Smooth muscle cell (in vitro differentiated cells): ENCODE results near the gene ALG14. TPM values are rescaled to one million over a fixed set of nuclear protein-coding genes. Genes with fewer than 3 reads are reported as not detected.

Source experiments
- DNase-seq: peaks from one replicate; lab custom pipeline; 2025; ENCODE audit not compliant: unreplicated experiment; lab: John Stamatoyannopoulos, UW
- H2AFZ ChIP-seq: fragments of 200-600 bp; sonication (generic); 2 replicates; pipeline ENCODE4 v1.6.0; 2016; ENCODE audit warnings: antibody characterized with exemption, low read depth, mild to moderate bottlenecking
- H3F3A ChIP-seq: fragments of 200-600 bp; sonication (generic); 2 replicates; pipeline ENCODE4 v1.6.0; 2017; ENCODE audit warnings: antibody characterized with exemption, low read depth
- H3K27ac ChIP-seq: fragments of 200-600 bp; sonication (generic); 2 replicates; pipeline ENCODE4 v1.5.1; 2016; ENCODE audit warnings: low read depth, mild to moderate bottlenecking
- H3K27me3 ChIP-seq: fragments of 200-600 bp; sonication (generic); 2 replicates; pipeline ENCODE4 v1.6.1; 2016; ENCODE audit warnings: low read depth, mild to moderate bottlenecking
- H3K36me3 ChIP-seq: fragments of 200-600 bp; sonication (generic); 2 replicates; pipeline ENCODE4 v1.5.1; 2016; ENCODE audit warnings: low read depth
- H3K4me1 ChIP-seq: fragments of 200-600 bp; sonication (generic); 2 replicates; pipeline ENCODE4 v1.5.1; 2016; ENCODE audit warnings: low read depth
- H3K4me2 ChIP-seq: fragments of 200-600 bp; sonication (generic); 2 replicates; pipeline ENCODE4 v1.6.0; 2016; ENCODE audit warnings: mild to moderate bottlenecking
- H3K4me3 ChIP-seq: fragments of 200-600 bp; sonication (generic); 2 replicates; pipeline ENCODE4 v1.5.1; 2016; ENCODE audit warnings: mild to moderate bottlenecking
- H3K79me2 ChIP-seq: fragments of 200-600 bp; sonication (generic); 2 replicates; pipeline ENCODE4 v1.6.0; 2016; ENCODE audit warnings: low read depth, mild to moderate bottlenecking
- H3K9ac ChIP-seq: fragments of 200-600 bp; sonication (generic); 2 replicates; pipeline ENCODE4 v1.6.0; 2016; ENCODE audit warnings: low read depth
- H3K9me3 ChIP-seq: fragments of 200-600 bp; sonication (generic); replicated peaks from 2 replicates; pipeline ENCODE4 v1.5.1; 2016; ENCODE audit warnings: low read depth
- H4K20me1 ChIP-seq: fragments of 200-600 bp; sonication (generic); 2 replicates; pipeline ENCODE4 v1.6.0; 2016; ENCODE audit warnings: low read depth
- CTCF ChIP-seq: fragments of 200-600 bp; sonication (generic); IDR thresholded peaks from 2 replicates; pipeline ENCODE4 v1.5.1; 2017; ENCODE audit warnings: borderline replicate concordance, mild to moderate bottlenecking, antibody characterized with exemption; ENCODE audit not compliant: insufficient read depth, poor library complexity, severe bottlenecking
- WGBS: methylation state at CpG from one replicate; pipeline ENCODE4 v1.1.7; 2016; ENCODE audit warnings: low lambda C conversion rate; 5-methylcytosine and 5-hydroxymethylcytosine counted together
- polyA plus RNA-seq: library from polyadenylated mRNA; unstranded; fragments of >200 nt; fragmentation: Nextera tagmentation; extraction: Ambion mirVana; gene quantifications from 2 replicates; pipeline ENCODE4 v1.2.1, GENCODE V29; 2016
- total RNA-seq: library from RNA; depleted of rRNA; stranded (reverse); fragments of >200 nt; gene quantifications from 2 replicates; pipeline ENCODE4 v1.2.3, GENCODE V29; 2014

ALG14 gene
- total and polyA plus RNA-seq, 2 experiments from 2014 or later = 2.4 to 5.5 TPM

GRCh38 chr1:95018602-95019369, 54.0 kb downstream of the ALG14 start:
- no peak overlapping the region for H3K4me3 ChIP-seq
- no peaks in the 10 kb centered on the region for H3K27me3 ChIP-seq
- H3K4me2 ChIP-seq = peak overlapping the region; percentile 48
- peaks cover 7% of the 10 kb centered on the region for H3F3A ChIP-seq
- H4K20me1 ChIP-seq = no peaks in the 10 kb centered on the region
- no peaks in the 10 kb centered on the region for H3K36me3 ChIP-seq
- DNase-seq = no peak
- no peak for TF ChIP-seq CTCF
- 62% methylated on average over 1 of the region's 1 CpG for WGBS
- no peak overlapping the region for H2AFZ ChIP-seq
- H3K4me1 ChIP-seq = peaks cover 27% of the 10 kb centered on the region
- no peak overlapping the region for H3K9ac ChIP-seq
- no peaks in the 10 kb centered on the region for H3K9me3 ChIP-seq
- no peaks in the 10 kb centered on the region for H3K79me2 ChIP-seq
- peak overlapping the region; percentile 65 for H3K27ac ChIP-seq

GRCh38 chr1:95017775-95018174, 55.0 kb downstream of the ALG14 start:
- H3K4me3 ChIP-seq = no peak overlapping the region
- WGBS = 100% methylated on average over 1 of the region's 1 CpG
- TF ChIP-seq CTCF = no peak
- H3K9ac ChIP-seq = no peak overlapping the region
- H3K9me3 ChIP-seq = no peaks in the 10 kb centered on the region
- H2AFZ ChIP-seq = no peak overlapping the region
- peak overlapping the region; percentile 65 for H3K27ac ChIP-seq
- H3K4me1 ChIP-seq = peaks cover 20% of the 10 kb centered on the region
- no peaks in the 10 kb centered on the region for H3K27me3 ChIP-seq
- H3K4me2 ChIP-seq = no peak overlapping the region
- H3K36me3 ChIP-seq = no peaks in the 10 kb centered on the region
- no peak for DNase-seq
- H3K79me2 ChIP-seq = no peaks in the 10 kb centered on the region
- no peaks in the 10 kb centered on the region for H4K20me1 ChIP-seq
- peaks cover 7% of the 10 kb centered on the region for H3F3A ChIP-seq

- Histone ChIP-seq H4K20me1 (no peaks in the 10 kb centered on the region), H3K27me3 (no peaks in the 10 kb centered on the region), H3K4me3 (no peak overlapping the region), H3F3A (peaks cover 7% of the 10 kb centered on the region), H2AFZ (no peak overlapping the region), H3K4me1 (peaks cover 12% of the 10 kb centered on the region), H3K4me2 (no peak overlapping the region), H3K36me3 (no peaks in the 10 kb centered on the region), H3K27ac (no peak overlapping the region), H3K9me3 (no peaks in the 10 kb centered on the region), H3K9ac (no peak overlapping the region), H3K79me2 (no peaks in the 10 kb centered on the region)
- WGBS = 93% methylated on average over 3 of the region's 3 CpGs
- no peak for DNase-seq
- no peak for TF ChIP-seq CTCF
Observed at GRCh38 chr1:95015076-95015475, 57.7 kb downstream of the ALG14 start.
